Measurements from ENCODE around the gene PLCH1.

GRCh38 chr3:155604126-155604525, 140.7 kb downstream of the PLCH1 start:
- TF ChIP-seq CTCF (conservative IDR thresholded peaks at IDR 0.05; ENCODE audit: low read depth, low read length) (no peak), EZH2 (IDR thresholded peaks at IDR 0.05; ENCODE audit: borderline replicate concordance, low read depth, low read length, poor library complexity, severe bottlenecking) (no peak)

Data from A673 (cell line).